ENCODE data around the gene NUP37.

NUP37 gene

DNA sequence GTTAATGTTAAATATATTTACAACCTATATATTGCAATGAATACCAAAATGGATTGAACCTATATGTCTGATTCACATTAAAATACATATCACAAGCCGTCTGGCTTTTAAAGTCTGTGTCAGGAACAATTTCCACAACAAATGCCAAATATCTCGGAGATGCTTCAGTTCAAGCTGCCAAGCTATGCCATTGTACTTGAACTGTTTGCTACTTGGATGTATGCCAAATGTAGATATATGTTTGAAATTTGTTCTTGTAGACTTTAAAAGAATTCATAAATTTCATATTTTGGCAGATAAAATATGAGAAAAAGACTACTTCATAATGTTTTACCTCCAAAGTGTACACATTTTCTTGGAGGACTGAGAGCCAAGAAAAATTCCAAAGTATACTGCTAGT lies 95.1 kb downstream of the NUP37 start:
- DNase-seq = no peak

DNA sequence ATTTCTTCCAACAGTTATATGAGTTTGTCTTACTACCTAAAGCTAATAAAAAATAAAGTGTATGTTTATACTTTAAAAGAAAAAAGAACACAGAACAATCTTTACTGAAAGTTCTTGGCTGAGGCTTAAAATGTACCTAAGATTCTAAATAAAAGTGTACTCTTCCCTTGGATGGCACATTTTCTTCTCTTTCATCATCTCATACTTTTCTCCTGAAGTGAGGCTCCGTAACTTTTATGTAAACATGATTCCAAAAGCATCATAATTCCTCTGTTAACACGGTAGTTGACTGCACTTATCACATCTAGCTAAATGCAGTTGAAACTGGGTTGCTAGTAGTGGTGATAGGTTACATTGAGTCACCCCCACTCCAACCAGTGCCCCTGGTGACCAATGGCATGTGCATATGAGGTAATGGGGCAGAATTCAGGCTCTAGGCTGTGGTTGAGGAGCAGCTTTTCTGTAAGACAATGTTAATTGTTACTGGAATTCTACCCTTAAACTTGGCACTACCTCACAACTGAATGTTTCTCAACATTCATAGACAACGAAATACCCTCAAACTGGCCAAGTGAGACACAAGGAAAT lies 96.5 kb downstream of the NUP37 start:
- DNase-seq = no peak

Measured in NCI-H2171 (cell line).